ENCODE measurements around the gene CAMK1G. TPM values are rescaled to one million over a fixed set of nuclear protein-coding genes. Genes with fewer than 3 reads are reported as not detected.

The CAMK1G gene
- total RNA-seq, 2 donors from 2014 or later = 0.43 to 0.63 TPM

Other genes with a start within 250 kb of the CAMK1G start
- gene LAMB3, start 68.7 kb downstream of the CAMK1G start, total RNA-seq = 10 to 100 TPM in 1 of 2 donors, 1 to 10 TPM in 1; 5.9 to 26.0 TPM
- gene G0S2, start 91.7 kb downstream of the CAMK1G start, total RNA-seq = 10 to 100 TPM in 1 of 2 donors, 1 to 10 TPM in 1; 9.6 to 25.9 TPM
- gene HSD11B1, start 121.1 kb downstream of the CAMK1G start, total RNA-seq = 1 to 10 TPM; 2.1 to 3.1 TPM
- 100 to 1,000 TPM; 127 to 157 TPM for gene TRAF3IP3, start 172.3 kb downstream of the CAMK1G start, total RNA-seq
- gene C1orf74, start 200.8 kb downstream of the CAMK1G start, total RNA-seq = 1 to 10 TPM; 2.8 to 3.3 TPM
- gene IRF6, start 222.4 kb downstream of the CAMK1G start, total RNA-seq = 1 to 10 TPM in 1 of 2 donors, under 1 TPM in 1; 0.49 to 2.3 TPM
- 10 to 100 TPM; 11.5 to 11.9 TPM for gene UTP25, start 244.3 kb downstream of the CAMK1G start, total RNA-seq